GM21447 (cell line): ENCODE data around the gene NAXD.
"Not testable (repeated sequence)": the region's sequence is repeated elsewhere in the genome, so short reads cannot be mapped to it uniquely, and the experiment has no call there.

Source experiments
- ATAC-seq: cut with Tn5 transposase; IDR thresholded peaks from one replicate; pipeline ENCODE4 v1.9.1; 2021; ENCODE audit not compliant: unreplicated experiment

The NAXD gene

GRCh38 chr13:110615322-110616102, at the start of gene NAXD:
NAXD (plus strand) TSS chr13:110615545; CDS start chr13:110615602, 57 bp downstream.
- ATAC-seq, result peak; percentile 67

GRCh38 chr13:110566171-110566570, 49.2 kb upstream of the NAXD start:
- no peak for ATAC-seq

GRCh38 chr13:110568612-110569011, 46.7 kb upstream of the NAXD start:
- no peak for ATAC-seq

- ATAC-seq, result not testable (repeated sequence)
Measured at GRCh38 chr13:110569962-110570361, 45.4 kb upstream of the NAXD start.

- ATAC-seq, result no peak
Measured at GRCh38 chr13:110570886-110571285, 44.5 kb upstream of the NAXD start.

- ATAC-seq, result no peak
Measured at GRCh38 chr13:110571896-110572777, 43.2 kb upstream of the NAXD start.

GRCh38 chr13:110572778-110573118, 42.6 kb upstream of the NAXD start:
- ATAC-seq, result no peak

- ATAC-seq, result no peak
Measured at GRCh38 chr13:110574161-110574560, 41.2 kb upstream of the NAXD start.

GRCh38 chr13:110575322-110576069, 39.8 kb upstream of the NAXD start:
- ATAC-seq, result peak; percentile 97

- ATAC-seq, result no peak
Measured at GRCh38 chr13:110576070-110576394, 39.3 kb upstream of the NAXD start.

- no peak for ATAC-seq
Measured at GRCh38 chr13:110576736-110577476, 38.4 kb upstream of the NAXD start.

GRCh38 chr13:110578363-110578762, 37.0 kb upstream of the NAXD start:
- no peak for ATAC-seq

- ATAC-seq, result no peak
Measured at GRCh38 chr13:110580800-110581199, 34.5 kb upstream of the NAXD start.

- no peak for ATAC-seq
Measured at GRCh38 chr13:110581506-110582185, 33.7 kb upstream of the NAXD start.

- no peak for ATAC-seq
Measured at GRCh38 chr13:110582421-110582954, 32.9 kb upstream of the NAXD start.

- no peak for ATAC-seq
Measured at GRCh38 chr13:110583178-110583865, 32.0 kb upstream of the NAXD start.

GRCh38 chr13:110589793-110590390, 25.5 kb upstream of the NAXD start:
- ATAC-seq, result no peak

GRCh38 chr13:110590577-110590976, 24.8 kb upstream of the NAXD start:
- no peak for ATAC-seq

GRCh38 chr13:110592665-110593064, 22.7 kb upstream of the NAXD start:
- no peak for ATAC-seq
